Measurements from ENCODE around the gene HMGXB4.

- no peak for TF ChIP-seq CTCF (IDR thresholded peaks at IDR 0.05)
- no peak for TF ChIP-seq POLR2AphosphoS5 (IDR thresholded peaks at IDR 0.05)
These were observed 50.1 kb downstream of the HMGXB4 start for GRCh38 chr22:35307372-35307771.

All from gastroesophageal sphincter (tissue), 3 donors.